T-cell (primary cell): ENCODE data around the gene PTPRA. TPM values are rescaled to one million over a fixed set of nuclear protein-coding genes. Genes with fewer than 3 reads are reported as not detected.
"Not testable (repeated sequence)": the region's sequence is repeated elsewhere in the genome, so short reads cannot be mapped to it uniquely, and the experiment has no call there.

Experiments
- ATAC-seq, 4 experiments: fragments of 200-7000 bp in 3 of 4; fragments of 150-1000 bp in 1 of 4; cut with Tn5 transposase; replicated peaks in 1 of 4; 1 replicate in 3 of 4; 2 replicates in 1 of 4; pipeline ENCODE4 v1.10.0; 2021; ENCODE audit warnings: moderate library complexity in 3 of 4, mild to moderate bottlenecking in 2 of 4, moderate number of reproducible peaks in 1 of 4
- CTCF ChIA-PET, 2 donors: fragments of 300-600 bp; sonication (Branson Sonifier 250); formaldehyde crosslinking; loops; one replicate each; lab custom pipeline; 2022; ENCODE audit warnings: antibody characterized with exemption in 2 of 2; lab: Charles Lee
- POLR2A ChIA-PET, 2 donors: fragments of 300-600 bp; sonication (Branson Sonifier 250); formaldehyde crosslinking; loops; one replicate each; lab custom pipeline; 2022; ENCODE audit warnings: antibody characterized with exemption in 2 of 2; lab: Charles Lee
- DNase-seq, 35 experiments: peaks; one replicate each; pipeline versions ENCODE4 v3.0.0 to v3.0.0-alpha.2; 2013 to 2023
- H3K27ac ChIP-seq: one replicate; pipeline ENCODE4 v1.5.1; 2013; ENCODE audit warnings: low read length
- H3K27me3 ChIP-seq, 2 experiments: replicated peaks in 1 of 2; 1 replicate in 1 of 2; 2 replicates in 1 of 2; pipeline versions ENCODE4 v1.6.1 to v1.7.0; 2013; ENCODE audit warnings: low read length in 1 of 2, mixed read lengths in 1 of 2; ENCODE audit not compliant: control insufficient read depth in 2 of 2, insufficient read depth in 2 of 2; ENCODE audit errors: extremely low read depth in 1 of 2
- H3K36me3 ChIP-seq, 2 donors: 1 replicate in 1 of 2; 2 replicates in 1 of 2; pipeline versions ENCODE4 v1.6.1 to v1.7.0; 2013; ENCODE audit warnings: low read length in 1 of 2; ENCODE audit not compliant: control insufficient read depth in 2 of 2, insufficient read depth in 1 of 2; ENCODE audit errors: extremely low read depth in 1 of 2
- H3K4me1 ChIP-seq, 2 experiments: 1 replicate in 1 of 2; 2 replicates in 1 of 2; pipeline versions ENCODE4 v1.6.1 to v1.7.0; 2013; ENCODE audit warnings: low read length in 2 of 2, mixed read lengths in 1 of 2; ENCODE audit not compliant: insufficient read depth in 2 of 2, control insufficient read depth in 1 of 2; ENCODE audit errors: extremely low read depth in 1 of 2
- H3K4me3 ChIP-seq, 2 donors: 1 replicate in 1 of 2; 2 replicates in 1 of 2; pipeline versions ENCODE4 v1.5.1 to v1.7.0; 2013; ENCODE audit warnings: mild to moderate bottlenecking in 2 of 2, low read length in 1 of 2, moderate library complexity in 1 of 2; ENCODE audit not compliant: control insufficient read depth in 1 of 2; ENCODE audit errors: extremely low read depth in 1 of 2
- H3K9me3 ChIP-seq: 2 replicates; pipeline ENCODE4 v1.7.0; 2013
- H3K27ac Mint-ChIP-seq, 2 donors: one replicate each; pipeline ENCODE4 v1.8.0; 2020 to 2021; ENCODE audit warnings: mild to moderate bottlenecking in 2 of 2, mixed read lengths in 2 of 2
- H3K27me3 Mint-ChIP-seq, 2 donors: one replicate each; pipeline ENCODE4 v1.8.0; 2021 to 2022; ENCODE audit warnings: mixed read lengths in 2 of 2
- H3K36me3 Mint-ChIP-seq: one replicate; pipeline ENCODE4 v1.8.0; 2021; ENCODE audit warnings: mixed read lengths
- H3K4me1 Mint-ChIP-seq, 3 donors: one replicate each; pipeline ENCODE4 v1.8.0; 2020 to 2022; ENCODE audit warnings: mixed read lengths in 3 of 3, mild to moderate bottlenecking in 1 of 3
- H3K4me3 Mint-ChIP-seq, 3 donors: one replicate each; pipeline ENCODE4 v1.8.0; 2020 to 2022; ENCODE audit warnings: mild to moderate bottlenecking in 3 of 3, mixed read lengths in 3 of 3, moderate library complexity in 3 of 3
- H3K9me3 Mint-ChIP-seq, 3 donors: one replicate each; pipeline ENCODE4 v1.8.0; 2020 to 2022; ENCODE audit warnings: mixed read lengths in 3 of 3
- WGBS: methylation state at CpG from one replicate; pipeline ENCODE4 v1.1.5; 2013; ENCODE audit warnings: missing lambda C conversion rate; ENCODE audit not compliant: insufficient coverage; 5-methylcytosine and 5-hydroxymethylcytosine counted together
- total RNA-seq, 35 experiments: library from RNA in 6 of 35; stranded (reverse) in 6 of 35; fragments of 120-200 nt in 1 of 35; gene quantifications; one replicate each; pipeline versions ENCODE4 v1.2.1 to v1.2.4 and lab custom pipeline; 2013 to 2026

Gene PTPRA
- total RNA-seq, 5 donors from 2014 or later (not counting 1 experiment from before 2014, with no cell fraction given), result 66.2 to 98.6 (median 71.5) TPM

GRCh38 chr20:3073251-3073643 is 200.0 kb downstream of the PTPRA start:
- Mint-ChIP-seq H3K27ac (peak overlapping the region in 1 of 2 donors; percentile 6), H3K4me1 (peaks cover 25 to 45% (median 30%) of the 10 kb centered on the region in 3 donors), H3K4me3 (peak overlapping the region; percentile 34 to 75 (median 54))
- H3K27me3 Mint-ChIP-seq, DNase-seq, H3K9me3 Mint-ChIP-seq, H3K9me3 ChIP-seq, H3K36me3 Mint-ChIP-seq, CTCF ChIA-PET, H3K4me3 ChIP-seq, POLR2A ChIA-PET, H3K36me3 ChIP-seq, H3K27ac ChIP-seq, ATAC-seq: not testable (repeated sequence)
- Histone ChIP-seq H3K27me3 (peaks cover 0 to 18% of the 10 kb centered on the region in 2 experiments), H3K4me1 (peaks cover 4 to 34% of the 10 kb centered on the region in 2 experiments)
- WGBS, result 89% methylated on average over 4 of the region's 8 CpGs

GRCh38 chr20:3074812-3075211 is 201.5 kb downstream of the PTPRA start:
- Histone ChIP-seq H3K27ac (no peak overlapping the region), H3K4me1 (peaks cover 4 to 34% of the 10 kb centered on the region in 2 experiments), H3K27me3 (peaks cover 0 to 20% of the 10 kb centered on the region in 2 experiments), H3K4me3 (no peak overlapping the region), H3K36me3 (no peaks in the 10 kb centered on the region), H3K9me3 (no peaks in the 10 kb centered on the region)
- Mint-ChIP-seq H3K36me3 (no peaks in the 10 kb centered on the region), H3K27ac (no peak overlapping the region), H3K9me3 (no peaks in the 10 kb centered on the region), H3K4me1 (peaks cover 25 to 41% (median 28%) of the 10 kb centered on the region in 3 donors), H3K27me3 (peaks cover 0 to 8% of the 10 kb centered on the region in 2 donors), H3K4me3 (no peak overlapping the region)
- ATAC-seq (no peak), DNase-seq (no peak)
- WGBS, result 43% methylated on average over 3 of the region's 6 CpGs
- CTCF ChIA-PET, result interaction anchor here in 1 of 2 donors (0.6 kb wide), 1 partner anchor 23 kb away, joined by 3 read pairs; no protein-coding TSS in a partner anchor
- POLR2A ChIA-PET, result no interaction called here

GRCh38 chr20:3075315-3075714 is 202.0 kb downstream of the PTPRA start:
- H3K27me3 Mint-ChIP-seq, ATAC-seq, POLR2A ChIA-PET, H3K4me3 ChIP-seq, H3K27ac Mint-ChIP-seq, CTCF ChIA-PET, DNase-seq, H3K27ac ChIP-seq, H3K9me3 Mint-ChIP-seq, H3K4me3 Mint-ChIP-seq, H3K9me3 ChIP-seq, H3K36me3 ChIP-seq, H3K36me3 Mint-ChIP-seq: not testable (repeated sequence)
- H3K4me1 ChIP-seq, result peaks cover 4 to 34% of the 10 kb centered on the region in 2 experiments
- peaks cover 0 to 20% of the 10 kb centered on the region in 2 experiments for H3K27me3 ChIP-seq
- WGBS, result no CpG with 5 or more reads among the region's 6 CpGs
- peaks cover 25 to 41% (median 28%) of the 10 kb centered on the region in 3 donors for H3K4me1 Mint-ChIP-seq

GRCh38 chr20:3077618-3078134 is 204.4 kb downstream of the PTPRA start:
- H3K4me1 ChIP-seq, result peaks cover 2 to 26% of the 10 kb centered on the region in 2 experiments
- peaks cover 16 to 32% (median 21%) of the 10 kb centered on the region in 3 donors for H3K4me1 Mint-ChIP-seq
- no peaks in the 10 kb centered on the region for H3K9me3 Mint-ChIP-seq
- ChIA-PET CTCF (interaction anchor here (0.6 to 0.8 kb wide), 3 partner anchors 23 to 83 kb away, joined by 3 to 4 read pairs (median 4); no protein-coding TSS in a partner anchor), POLR2A (interaction anchor here (0.8 to 1.2 kb wide), 3 partner anchors 14 to 26 kb away, joined by 4 read pairs; no protein-coding TSS in a partner anchor)
- peak overlapping the region; percentile 14 to 51 (median 49) for H3K4me3 Mint-ChIP-seq
- H3K4me3 ChIP-seq, result no peak overlapping the region
- no peaks in the 10 kb centered on the region for H3K36me3 Mint-ChIP-seq
- ATAC-seq (peak; percentile 60 to 66 (median 62)), DNase-seq (peak in 1 of 35 experiments; percentile 33)
- H3K9me3 ChIP-seq, result no peaks in the 10 kb centered on the region
- H3K27me3 ChIP-seq, result peaks cover 0 to 29% of the 10 kb centered on the region in 2 experiments
- peak overlapping the region in 1 of 2 donors; percentile 31 for H3K27ac Mint-ChIP-seq
- H3K27ac ChIP-seq, result no peak overlapping the region
- H3K36me3 ChIP-seq, result no peaks in the 10 kb centered on the region
- 13% methylated on average over 2 of the region's 4 CpGs for WGBS
- H3K27me3 Mint-ChIP-seq, result peaks cover 18 to 29% of the 10 kb centered on the region in 2 donors

- no peak overlapping the region for H3K4me3 ChIP-seq
- POLR2A ChIA-PET, result no interaction called here
- H3K36me3 ChIP-seq, result no peaks in the 10 kb centered on the region
- H3K27me3 ChIP-seq, result peaks cover 0 to 52% of the 10 kb centered on the region in 2 experiments
- Mint-ChIP-seq H3K4me1 (peaks cover 19 to 26% (median 25%) of the 10 kb centered on the region in 3 donors), H3K36me3 (no peaks in the 10 kb centered on the region), H3K9me3 (no peaks in the 10 kb centered on the region), H3K4me3 (peak overlapping the region in 1 of 3 donors; percentile 63), H3K27ac (no peak overlapping the region), H3K27me3 (peaks cover 18 to 47% of the 10 kb centered on the region in 2 donors)
- CTCF ChIA-PET, result no interaction called here
- peaks cover 0 to 25% of the 10 kb centered on the region in 2 experiments for H3K4me1 ChIP-seq
- no peaks in the 10 kb centered on the region for H3K9me3 ChIP-seq
- ATAC-seq, result no peak
- H3K27ac ChIP-seq, result no peak overlapping the region
- WGBS, result 88% methylated on average over 2 of the region's 6 CpGs
- DNase-seq, result no peak
These were observed 207.7 kb downstream of the PTPRA start for GRCh38 chr20:3080939-3081388.

- H3K4me3 Mint-ChIP-seq, result peak overlapping the region in 2 of 3 donors; percentile 63 to 69
- 94% methylated on average over 9 of the region's 11 CpGs for WGBS
- peak overlapping the region in 1 of 2 donors; percentile 65 for H3K27ac Mint-ChIP-seq
These were observed 208.4 kb downstream of the PTPRA start for GRCh38 chr20:3081641-3082040.

More at GRCh38 chr20:3081641-3082040, 208.4 kb downstream of the PTPRA start:
- no peaks in the 10 kb centered on the region for H3K9me3 ChIP-seq
- H3K4me1 ChIP-seq, result peaks cover 0 to 25% of the 10 kb centered on the region in 2 experiments
- ATAC-seq, result no peak
- H3K27ac ChIP-seq, result no peak overlapping the region
- peaks cover 18 to 47% of the 10 kb centered on the region in 2 donors for H3K27me3 Mint-ChIP-seq
- CTCF ChIA-PET, result no interaction called here
- H3K36me3 Mint-ChIP-seq, result no peaks in the 10 kb centered on the region
- no peaks in the 10 kb centered on the region for H3K36me3 ChIP-seq
- peaks cover 0 to 52% of the 10 kb centered on the region in 2 experiments for H3K27me3 ChIP-seq
- peaks cover 19 to 26% (median 24%) of the 10 kb centered on the region in 3 donors for H3K4me1 Mint-ChIP-seq
- no peak for DNase-seq
- H3K9me3 Mint-ChIP-seq, result no peaks in the 10 kb centered on the region
- no peak overlapping the region for H3K4me3 ChIP-seq
- POLR2A ChIA-PET, result no interaction called here
